ENCODE data around the gene RMDN3.
A peak's percentile ranks its signal among the peaks of the same experiment; 100 is the strongest.

Gene RMDN3

DNA sequence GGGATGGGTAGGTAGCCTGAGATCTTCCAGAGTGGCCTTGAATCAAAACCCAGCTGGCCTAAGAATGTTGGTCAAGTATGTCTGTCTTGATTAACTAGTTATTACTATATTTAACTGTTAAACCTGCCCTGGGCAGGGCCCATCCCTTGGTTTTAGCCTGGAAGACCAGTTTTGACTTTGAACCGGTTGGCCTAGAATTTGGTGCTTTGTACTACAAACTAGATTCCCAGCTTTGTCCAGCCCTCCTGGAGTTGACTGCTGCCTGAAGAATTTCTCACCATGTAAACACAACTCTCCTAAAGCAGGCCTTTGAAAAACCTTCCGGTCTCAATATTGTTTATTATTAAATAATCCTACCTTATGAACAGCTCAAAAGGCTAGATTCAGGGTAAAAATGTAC lies 30.8 kb upstream of the RMDN3 start:
- Histone ChIP-seq H3K9me3 (no peaks in the 10 kb centered on the region), H3K4me1 (no peaks in the 10 kb centered on the region), H3K27me3 (ENCODE audit: low read depth) (no peaks in the 10 kb centered on the region), H3K36me3 (replicated peaks) (peaks cover 4% of the 10 kb centered on the region; the same call in 1 of the 2 replicates), H3K4me3 (no peak overlapping the region)
- in situ Hi-C loops (cut with MboI; ENCODE audit: low sequenced_read_pairs): no loop called here
- DNase-seq (ENCODE audit: low spot score in 2 of 2): no peak

DNA sequence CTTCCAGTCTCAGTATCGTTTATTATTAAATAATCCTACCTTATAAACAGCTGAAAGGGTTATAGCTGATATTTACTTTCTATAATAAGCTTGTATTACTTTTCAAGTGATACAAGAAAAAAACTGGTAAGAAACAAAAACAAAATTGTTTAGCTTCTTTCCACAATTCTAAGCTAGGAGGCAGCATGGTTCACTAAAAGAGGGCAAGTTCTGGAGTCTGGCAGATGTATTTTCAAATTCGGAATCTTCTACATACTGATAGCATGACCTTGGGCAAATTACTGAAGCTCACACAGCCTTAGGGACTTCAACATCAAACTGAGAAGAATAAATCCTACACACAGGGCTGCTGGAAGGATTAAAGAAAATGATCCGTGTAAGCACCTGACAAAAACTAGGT lies 30.1 kb upstream of the RMDN3 start:
- in situ Hi-C loops (cut with MboI; ENCODE audit: low sequenced_read_pairs): no loop called here
- H3K27me3 ChIP-seq (ENCODE audit: low read depth): no peaks in the 10 kb centered on the region
- DNase-seq (ENCODE audit: low spot score in 2 of 2): no peak
- no peak overlapping the region for H3K4me3 ChIP-seq
- no peaks in the 10 kb centered on the region for H3K9me3 ChIP-seq
- no peaks in the 10 kb centered on the region for H3K36me3 ChIP-seq (replicated peaks)
- H3K4me1 ChIP-seq: no peaks in the 10 kb centered on the region

DNA sequence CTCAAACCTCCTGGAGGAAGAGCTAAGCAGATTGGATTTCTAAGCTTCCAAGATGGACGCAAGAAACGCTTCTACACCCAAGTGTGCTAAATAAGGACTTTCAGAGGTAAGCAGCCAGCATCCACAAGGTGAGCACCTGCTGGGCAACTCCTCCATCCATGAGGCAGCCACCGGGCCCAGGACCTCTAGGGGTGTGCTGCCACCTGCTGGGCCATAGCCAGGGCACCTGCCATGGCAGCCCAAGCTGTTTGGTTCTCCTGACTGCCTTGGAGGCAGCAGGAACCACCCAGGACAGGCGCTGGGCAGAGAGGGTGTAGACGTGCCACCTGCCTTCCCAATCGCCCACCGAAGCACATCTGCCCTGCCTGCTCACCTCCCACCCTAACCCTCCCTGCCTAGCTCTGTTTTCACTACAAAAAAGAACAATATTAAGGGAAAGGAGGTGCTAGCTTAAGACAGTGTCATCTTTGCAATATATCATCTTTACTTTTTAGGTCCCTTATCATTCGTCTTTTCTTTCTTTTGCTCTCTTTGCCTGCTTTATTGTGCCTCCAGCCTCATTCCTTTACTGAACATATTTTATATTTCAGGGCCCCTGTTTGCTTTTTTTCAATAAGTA lies 27.7 kb upstream of the RMDN3 start:
- H3K4me1 ChIP-seq: no peaks in the 10 kb centered on the region
- in situ Hi-C loops (cut with MboI; ENCODE audit: low sequenced_read_pairs): no loop called here
- H3K27me3 ChIP-seq (ENCODE audit: low read depth): no peaks in the 10 kb centered on the region
- DNase-seq (ENCODE audit: low spot score in 2 of 2): peak; percentile 29 to 74
- peaks cover 13% of the 10 kb centered on the region for H3K36me3 ChIP-seq (replicated peaks)
- no peaks in the 10 kb centered on the region for H3K9me3 ChIP-seq
- H3K4me3 ChIP-seq: no peak overlapping the region

DNA sequence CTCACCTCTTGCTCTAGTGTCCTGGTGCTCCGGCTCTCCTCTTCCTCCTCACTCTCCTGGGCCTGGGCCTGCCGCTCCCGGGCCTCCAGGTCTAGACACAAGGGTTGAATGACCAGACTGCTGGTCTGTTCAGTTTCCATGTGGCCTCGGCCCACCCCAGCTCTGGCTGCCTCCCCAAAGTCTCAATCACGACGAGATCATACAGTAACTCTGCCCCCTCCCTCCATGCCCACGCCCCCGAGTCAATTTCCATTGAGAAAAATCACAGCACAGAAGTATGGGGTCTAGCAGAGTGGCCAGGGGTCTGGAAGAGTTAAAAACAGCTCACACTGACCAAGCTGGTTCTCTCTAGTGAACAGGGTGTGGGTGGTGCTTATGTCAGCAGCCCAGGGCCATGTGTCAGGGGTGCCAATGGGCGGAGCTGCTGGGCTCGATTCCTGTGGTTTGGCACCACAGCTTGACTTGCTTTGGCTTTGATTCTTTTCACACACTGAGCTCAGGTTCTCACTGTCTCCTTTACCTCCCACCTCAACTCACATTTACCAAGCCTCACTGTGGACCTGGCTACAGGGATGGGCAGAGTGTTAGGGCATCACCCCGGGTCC lies 21.6 kb upstream of the RMDN3 start:
- in situ Hi-C loops (cut with MboI; ENCODE audit: low sequenced_read_pairs): no loop called here
- H3K9me3 ChIP-seq: no peaks in the 10 kb centered on the region
- no peak overlapping the region for H3K4me3 ChIP-seq
- H3K4me1 ChIP-seq: no peaks in the 10 kb centered on the region
- DNase-seq (ENCODE audit: low spot score in 2 of 2): no peak
- no peaks in the 10 kb centered on the region for H3K27me3 ChIP-seq (ENCODE audit: low read depth)
- H3K36me3 ChIP-seq (replicated peaks): peaks cover 45% of the 10 kb centered on the region

DNA sequence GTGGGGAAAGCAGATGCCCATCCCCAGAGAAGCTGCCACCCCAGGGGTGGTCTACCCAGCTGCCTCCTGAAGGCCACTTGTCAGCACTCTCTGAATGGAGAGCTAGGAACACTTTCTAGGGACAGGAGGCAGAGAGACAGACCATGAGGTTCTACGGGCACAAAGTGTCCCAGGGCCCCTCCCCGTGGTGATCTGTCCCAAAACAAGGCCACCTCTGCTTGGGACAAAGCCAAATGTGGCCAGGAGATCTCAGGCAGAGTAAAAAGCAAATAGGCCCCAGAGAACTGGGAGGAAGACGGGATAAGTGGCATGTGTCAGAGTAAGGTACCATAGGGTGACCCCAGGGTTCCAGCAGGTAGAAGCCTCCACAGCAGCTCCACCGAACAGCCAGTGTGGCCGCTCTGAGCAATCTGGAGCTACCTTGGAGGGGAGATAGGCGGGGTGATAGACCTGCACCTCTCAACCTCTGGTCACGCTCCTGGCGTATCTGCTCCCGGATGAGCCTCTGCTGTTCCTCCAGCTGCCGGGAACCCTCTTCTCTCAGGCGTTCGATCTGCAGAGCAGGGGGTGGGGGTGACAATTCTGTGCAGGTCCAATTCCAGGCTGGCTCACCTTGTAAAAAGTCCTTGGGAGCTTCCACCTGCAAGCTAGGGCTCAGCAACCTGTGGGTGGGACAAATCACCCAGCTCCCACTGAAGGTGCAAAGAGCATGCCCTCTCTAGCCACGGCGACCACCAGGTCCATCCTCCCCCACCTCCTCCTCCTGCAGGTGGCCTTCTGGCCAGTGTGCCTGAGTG lies 20.9 kb upstream of the RMDN3 start:
- no peak for DNase-seq (ENCODE audit: low spot score in 2 of 2)
- Histone ChIP-seq H3K9me3 (no peaks in the 10 kb centered on the region), H3K27me3 (ENCODE audit: low read depth) (no peaks in the 10 kb centered on the region), H3K4me1 (no peaks in the 10 kb centered on the region), H3K36me3 (replicated peaks) (peaks cover 45% of the 10 kb centered on the region), H3K4me3 (no peak overlapping the region)
- in situ Hi-C loops (cut with MboI; ENCODE audit: low sequenced_read_pairs): no loop called here

DNA sequence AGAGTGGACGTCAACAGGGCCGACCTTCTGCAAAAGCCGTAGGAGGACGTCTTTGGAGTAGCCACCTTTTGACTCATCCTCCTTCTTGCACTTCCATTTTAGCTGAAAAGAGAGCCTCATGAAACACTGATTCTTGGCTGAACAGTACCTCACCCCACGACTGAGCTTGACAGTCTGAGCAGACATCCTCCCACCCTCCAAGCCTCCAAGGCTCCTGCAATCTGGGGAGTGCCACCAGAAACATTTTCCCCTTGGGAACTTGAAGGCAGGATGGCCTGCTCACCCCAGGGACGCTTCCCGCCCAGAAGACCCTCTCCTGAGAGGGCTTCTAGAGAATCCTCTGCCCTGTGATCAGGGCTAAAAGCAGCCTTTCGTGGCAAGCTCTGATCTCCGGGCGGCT lies 20.0 kb upstream of the RMDN3 start:
- Histone ChIP-seq H3K9me3 (no peaks in the 10 kb centered on the region), H3K4me1 (no peaks in the 10 kb centered on the region), H3K36me3 (replicated peaks) (peaks cover 45% of the 10 kb centered on the region), H3K4me3 (no peak overlapping the region), H3K27me3 (ENCODE audit: low read depth) (no peaks in the 10 kb centered on the region)
- in situ Hi-C loops (cut with MboI; ENCODE audit: low sequenced_read_pairs): no loop called here
- no peak for DNase-seq (ENCODE audit: low spot score in 2 of 2)

DNA sequence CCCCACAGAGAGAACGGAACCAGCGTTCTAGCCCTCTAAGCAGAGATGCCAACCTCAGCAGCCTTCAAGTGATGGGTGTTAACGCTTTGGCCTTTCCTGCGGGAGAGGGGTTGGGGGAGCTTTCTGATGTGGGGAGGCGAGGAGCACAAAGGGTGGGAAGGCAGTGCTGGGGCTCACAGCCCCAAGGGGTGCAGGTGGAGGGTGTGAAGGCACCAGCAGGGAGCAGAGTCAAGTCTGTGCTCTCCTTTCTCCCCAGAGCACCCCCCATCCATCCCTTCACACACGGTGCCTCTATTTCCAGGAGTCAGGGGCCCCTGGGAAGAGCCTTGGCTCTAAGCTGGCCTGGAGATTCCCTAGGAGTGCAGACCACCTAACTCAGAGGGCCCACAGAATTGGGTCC lies 18.8 kb upstream of the RMDN3 start:
- H3K9me3 ChIP-seq: no peaks in the 10 kb centered on the region
- DNase-seq (ENCODE audit: low spot score in 2 of 2): no peak
- H3K4me1 ChIP-seq: no peaks in the 10 kb centered on the region
- no peak overlapping the region for H3K4me3 ChIP-seq
- in situ Hi-C loops (cut with MboI; ENCODE audit: low sequenced_read_pairs): no loop called here
- peaks cover 43% of the 10 kb centered on the region for H3K36me3 ChIP-seq (replicated peaks)
- H3K27me3 ChIP-seq (ENCODE audit: low read depth): no peaks in the 10 kb centered on the region

DNA sequence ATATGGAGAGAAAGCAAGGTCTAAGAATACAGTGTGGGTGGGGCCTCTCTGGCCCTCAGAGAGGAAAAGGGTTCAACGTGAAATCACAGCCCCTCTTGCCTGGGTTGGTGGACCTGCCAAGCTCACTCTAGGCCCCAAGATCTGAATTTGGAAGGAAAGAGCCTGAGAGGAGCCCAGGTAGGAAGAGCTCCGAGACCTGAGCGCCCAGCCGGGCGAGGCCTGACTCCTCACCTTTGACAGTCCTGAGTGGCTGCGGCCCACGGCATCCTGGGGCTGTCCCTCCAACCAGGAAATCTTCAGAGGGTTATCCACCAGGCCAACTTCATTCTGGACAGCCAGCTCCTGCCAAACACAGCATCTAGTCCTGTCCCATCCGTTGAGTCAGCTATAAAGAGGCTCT lies 18.4 kb upstream of the RMDN3 start:
- in situ Hi-C loops (cut with MboI; ENCODE audit: low sequenced_read_pairs): no loop called here
- H3K27me3 ChIP-seq (ENCODE audit: low read depth): no peaks in the 10 kb centered on the region
- no peak overlapping the region for H3K4me3 ChIP-seq
- no peak for DNase-seq (ENCODE audit: low spot score in 2 of 2)
- no peaks in the 10 kb centered on the region for H3K9me3 ChIP-seq
- peaks cover 42% of the 10 kb centered on the region for H3K36me3 ChIP-seq (replicated peaks)
- no peaks in the 10 kb centered on the region for H3K4me1 ChIP-seq

DNA sequence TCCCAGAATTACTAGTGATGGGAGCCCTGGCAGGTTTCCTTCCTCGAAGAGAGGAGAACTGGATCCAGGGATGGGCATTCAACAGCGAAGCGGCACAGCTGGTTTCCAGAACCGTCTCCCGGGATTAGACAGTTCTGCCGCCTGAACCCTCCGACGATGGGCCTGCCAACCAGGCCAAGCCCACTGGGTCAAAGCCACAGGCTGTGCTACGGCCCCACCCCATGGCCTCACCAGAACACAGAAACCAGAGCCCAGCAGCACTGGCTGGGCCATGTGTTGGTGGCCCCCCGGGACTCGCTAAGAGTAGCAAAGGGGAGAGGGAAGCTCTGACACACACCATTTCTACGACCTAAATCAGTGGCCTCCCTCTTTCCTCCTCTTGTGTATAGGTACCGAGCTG lies 17.0 kb upstream of the RMDN3 start:
- Histone ChIP-seq H3K4me3 (no peak overlapping the region), H3K4me1 (no peaks in the 10 kb centered on the region)

DNA sequence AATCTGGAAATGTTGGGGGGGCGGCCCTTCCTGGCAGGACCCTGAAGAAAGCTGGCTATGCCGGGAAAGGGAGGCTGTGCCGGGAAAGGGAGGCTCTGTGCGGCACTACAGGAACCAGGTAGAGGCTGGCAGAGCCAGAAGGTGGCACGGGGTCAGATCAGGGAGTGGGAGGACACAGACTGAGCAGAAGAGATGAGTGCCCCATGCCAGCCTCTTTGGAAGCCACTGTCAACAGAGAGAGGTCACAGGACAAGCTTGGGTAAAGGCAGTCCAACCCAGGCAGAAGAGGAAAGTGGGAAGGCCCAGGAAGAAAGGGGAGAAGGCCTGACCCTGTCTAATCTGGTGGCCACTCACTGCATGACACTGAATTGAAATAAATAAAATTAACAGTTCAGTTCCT lies 16.2 kb upstream of the RMDN3 start:
- no peaks in the 10 kb centered on the region for H3K9me3 ChIP-seq
- H3K4me3 ChIP-seq: no peak overlapping the region
- H3K4me1 ChIP-seq: no peaks in the 10 kb centered on the region
- no peak for DNase-seq (ENCODE audit: low spot score in 2 of 2)
- H3K27me3 ChIP-seq (ENCODE audit: low read depth): no peaks in the 10 kb centered on the region
- in situ Hi-C loops (cut with MboI; ENCODE audit: low sequenced_read_pairs): no loop called here
- peaks cover 31% of the 10 kb centered on the region for H3K36me3 ChIP-seq (replicated peaks)

More for the DNA sequence above, 17.0 kb upstream of the RMDN3 start:
- no peaks in the 10 kb centered on the region for H3K27me3 ChIP-seq (ENCODE audit: low read depth)
- H3K36me3 ChIP-seq (replicated peaks): peaks cover 38% of the 10 kb centered on the region
- no peaks in the 10 kb centered on the region for H3K9me3 ChIP-seq
- DNase-seq (ENCODE audit: low spot score in 2 of 2): no peak
- in situ Hi-C loops (cut with MboI; ENCODE audit: low sequenced_read_pairs): no loop called here

DNA sequence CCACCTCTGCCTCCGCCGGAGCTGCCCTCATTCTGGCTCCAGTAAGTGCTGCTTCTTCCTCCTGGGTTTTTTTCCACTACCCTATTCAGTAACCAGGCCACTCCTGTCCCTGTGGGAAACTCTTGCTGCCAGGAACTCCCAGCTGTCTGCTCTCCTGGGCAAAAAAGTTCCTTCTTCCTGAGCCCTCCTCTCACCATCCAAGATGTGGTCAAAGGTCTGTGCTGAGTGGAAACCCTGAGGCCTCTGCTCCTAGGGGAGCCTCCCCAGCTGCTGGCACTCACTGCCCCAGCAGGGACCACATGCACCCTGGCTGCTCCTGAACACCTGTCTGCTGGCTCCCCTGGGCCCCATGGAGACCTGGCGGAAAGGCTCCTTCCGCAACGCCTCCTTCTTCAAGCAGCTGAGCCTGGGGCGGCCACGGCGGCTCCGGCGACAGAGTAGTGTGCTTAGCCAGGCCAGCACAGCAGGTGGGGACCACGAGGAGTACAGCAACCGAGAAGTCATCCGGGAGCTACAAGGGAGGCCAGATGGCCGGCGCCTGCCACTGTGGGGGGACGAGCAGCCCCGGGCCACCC lies 15.2 kb upstream of the RMDN3 start:
- Histone ChIP-seq H3K27me3 (ENCODE audit: low read depth) (no peaks in the 10 kb centered on the region), H3K4me1 (peaks cover 7% of the 10 kb centered on the region), H3K36me3 (replicated peaks) (peaks cover 22% of the 10 kb centered on the region), H3K4me3 (no peak overlapping the region), H3K9me3 (no peaks in the 10 kb centered on the region)
- in situ Hi-C loops (cut with MboI; ENCODE audit: low sequenced_read_pairs): no loop called here
- no peak for DNase-seq (ENCODE audit: low spot score in 2 of 2)

DNA sequence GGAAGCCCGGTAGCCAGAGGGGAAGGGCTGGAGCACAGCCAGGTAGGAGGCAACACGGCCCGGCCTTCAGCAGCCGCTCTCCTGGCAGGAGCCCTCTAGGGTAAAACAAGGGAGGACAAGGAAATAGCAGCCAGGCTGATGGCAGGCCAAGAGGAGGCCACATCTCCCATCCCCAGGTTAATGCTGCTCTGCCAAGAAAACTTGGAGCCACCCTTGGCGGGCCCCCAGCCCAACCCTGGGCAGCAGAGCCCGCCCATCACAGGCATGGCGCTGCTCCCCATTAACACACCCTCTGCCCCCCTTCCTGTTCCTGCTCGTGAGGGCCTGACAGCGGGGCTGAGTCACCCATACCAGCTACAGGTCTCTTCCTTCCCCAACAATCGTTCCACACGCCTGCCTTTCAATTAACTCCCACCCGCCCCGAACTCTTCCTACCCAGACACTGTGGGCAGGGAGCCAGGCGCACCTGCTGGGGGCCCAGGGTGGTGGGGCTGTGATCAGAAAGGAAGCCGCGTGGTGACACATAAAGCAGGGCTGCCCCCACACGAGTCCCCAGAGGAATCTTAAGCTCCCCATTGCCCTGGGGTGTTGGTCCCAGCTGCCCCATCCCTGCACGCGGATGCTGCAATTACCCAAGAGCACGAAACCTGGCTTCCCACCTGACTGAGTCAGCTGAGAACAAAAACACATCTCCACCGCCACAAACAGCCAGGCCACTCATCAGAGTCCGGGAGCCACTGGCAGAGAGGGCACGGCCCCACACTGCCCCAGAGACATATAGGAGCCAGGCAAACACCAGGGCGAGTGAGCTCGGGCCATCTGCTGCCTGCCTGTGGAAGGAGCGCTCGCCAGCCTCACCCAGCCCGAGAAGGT lies 14.5 kb upstream of the RMDN3 start, which contains the start of gene C15orf62:
Gene C15orf62 (plus strand): TSS at position 707 of the 873 bp plus-strand sequence. CDS start 516 bp downstream, outside the sequence.
- Histone ChIP-seq H3K36me3 (replicated peaks) (peaks cover 15% of the 10 kb centered on the region), H3K9me3 (no peaks in the 10 kb centered on the region), H3K27me3 (ENCODE audit: low read depth) (no peaks in the 10 kb centered on the region), H3K4me3 (no peak within 1 kb of the TSS), H3K4me1 (peaks cover 13% of the 10 kb centered on the region)
- in situ Hi-C loops (cut with MboI; ENCODE audit: low sequenced_read_pairs): no loop called here
- DNase-seq (ENCODE audit: low spot score in 2 of 2): peak in 1 of 2 experiments; percentile 48

DNA sequence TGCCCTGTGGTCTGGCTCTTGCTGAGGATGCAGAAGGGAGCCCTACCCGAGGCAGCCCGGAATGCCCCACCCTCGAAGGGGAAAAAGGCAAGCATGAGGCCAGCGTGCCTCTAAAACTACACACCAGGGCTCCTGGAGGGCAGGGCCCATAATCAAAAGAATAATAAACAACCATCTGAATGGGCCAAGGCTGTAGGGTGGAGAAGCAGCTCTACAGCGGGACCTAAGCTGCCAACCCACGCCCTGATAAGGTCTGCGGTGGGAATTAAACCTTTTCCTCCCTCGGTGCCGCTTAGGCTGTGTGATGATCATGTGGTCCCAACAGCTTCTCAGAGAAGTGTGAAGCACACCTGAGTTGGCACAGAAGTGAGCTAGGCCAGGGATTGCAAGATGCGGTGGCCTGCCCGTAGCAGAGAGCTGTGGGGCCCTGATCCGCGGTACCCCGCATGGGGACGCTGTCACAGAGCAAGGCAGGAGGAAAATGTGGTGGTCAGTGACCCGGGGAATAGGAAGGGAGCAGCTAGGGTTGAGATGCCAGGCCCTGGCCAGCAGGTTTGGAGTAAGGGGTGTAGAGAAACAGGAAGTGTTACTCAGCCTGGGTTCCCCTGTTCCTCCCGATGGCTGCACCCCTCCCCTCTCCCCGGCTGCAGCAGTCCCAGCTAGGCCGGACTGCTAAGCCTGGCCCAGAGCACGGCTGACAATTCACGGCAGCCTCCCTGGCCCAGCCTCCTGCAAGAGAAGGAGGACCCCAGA lies 13.6 kb upstream of the RMDN3 start:
- DNase-seq (ENCODE audit: low spot score in 2 of 2): no peak
- H3K9me3 ChIP-seq: no peaks in the 10 kb centered on the region
- H3K27me3 ChIP-seq (ENCODE audit: low read depth): no peaks in the 10 kb centered on the region
- H3K4me1 ChIP-seq: peaks cover 14% of the 10 kb centered on the region
- in situ Hi-C loops (cut with MboI; ENCODE audit: low sequenced_read_pairs): no loop called here
- no peak overlapping the region for H3K4me3 ChIP-seq
- peaks cover 9% of the 10 kb centered on the region; the same call in 1 of the 2 replicates for H3K36me3 ChIP-seq (replicated peaks)
